Caco-2 (cell line): ENCODE measurements around the gene FBXL7. TPM values are rescaled to one million over a fixed set of nuclear protein-coding genes. Genes with fewer than 3 reads are reported as not detected.

Source experiments
- BruUV-seq: library from RNA; stranded (reverse); fragments of 400-500 nt; replicated peaks from 2 replicates; lab custom pipeline; 2021; lab: Mats Ljungman, UMichigan
- CTCF ChIA-PET: fragments of 300-600 bp; sonication (Branson Sonifier 250); formaldehyde crosslinking; loops from one replicate; lab custom pipeline; 2022; ENCODE audit warnings: antibody characterized with exemption; lab: Charles Lee
- POLR2A ChIA-PET: fragments of 300-600 bp; sonication (Branson Sonifier 250); formaldehyde crosslinking; loops from one replicate; lab custom pipeline; 2022; ENCODE audit warnings: antibody characterized with exemption; lab: Charles Lee
- DNase-seq, 2 experiments: peaks; one replicate each; pipeline versions ENCODE4 v3.0.0 to v3.0.0-alpha.2; 2020 to 2022
- H3K27me3 ChIP-seq: replicated peaks from 2 replicates; pipeline ENCODE4 v1.6.0; 2011; ENCODE audit warnings: low read length; ENCODE audit not compliant: control insufficient read depth, insufficient read depth
- H3K36me3 ChIP-seq: 2 replicates; pipeline ENCODE4 v1.5.1; 2011; ENCODE audit warnings: low read length; ENCODE audit not compliant: control insufficient read depth, insufficient read depth
- H3K4me1 ChIP-seq: fragments of 250-450 bp; sonication (Bioruptor Pico); 2 replicates; pipeline ENCODE4 v1.5.1; 2020; ENCODE audit warnings: mild to moderate bottlenecking
- H3K4me3 ChIP-seq: 2 replicates; pipeline ENCODE4 v1.5.1; 2011; ENCODE audit warnings: low read depth, mild to moderate bottlenecking, control low read depth, low read length
- H3K9me3 ChIP-seq: fragments of 250-450 bp; sonication (Bioruptor Pico); 2 replicates; pipeline ENCODE4 v1.5.1; 2020; ENCODE audit warnings: mild to moderate bottlenecking, moderate library complexity
- H3K27ac Mint-ChIP-seq: one replicate; pipeline ENCODE4 v1.8.0; 2022; ENCODE audit warnings: mixed read lengths; ENCODE audit not compliant: unreplicated experiment
- H3K27me3 Mint-ChIP-seq: one replicate; pipeline ENCODE4 v1.8.0; 2022; ENCODE audit warnings: mixed read lengths; ENCODE audit not compliant: insufficient read depth, unreplicated experiment
- H3K36me3 Mint-ChIP-seq: one replicate; pipeline ENCODE4 v1.8.0; 2022; ENCODE audit warnings: mild to moderate bottlenecking, mixed read lengths; ENCODE audit not compliant: insufficient read depth, unreplicated experiment
- H3K4me1 Mint-ChIP-seq: one replicate; pipeline ENCODE4 v1.8.0; 2022; ENCODE audit warnings: low read depth, mixed read lengths; ENCODE audit not compliant: unreplicated experiment
- H3K4me3 Mint-ChIP-seq: one replicate; pipeline ENCODE4 v1.8.0; 2022; ENCODE audit warnings: mild to moderate bottlenecking, moderate library complexity, mixed read lengths; ENCODE audit not compliant: unreplicated experiment
- H3K9me3 Mint-ChIP-seq: one replicate; pipeline ENCODE4 v1.8.0; 2022; ENCODE audit warnings: mixed read lengths; ENCODE audit not compliant: unreplicated experiment
- intact Hi-C: fragments of 100-400 bp; cut with micrococcal nuclease; formaldehyde crosslinking; loops from one replicate; pipeline ENCODE4 v1.10.0; 2022; ENCODE audit not compliant: unreplicated experiment
- total RNA-seq: library from RNA; stranded (reverse); gene quantifications from 2 replicates; pipeline ENCODE4 v1.2.3, GENCODE V29; 2022
- TF ChIP-seq, protein P1 (sequence below), 2 experiments: fragments of 200-600 bp in 1 of 2; IDR thresholded peaks; 1 replicate in 1 of 2; 2 replicates in 1 of 2; pipeline versions ENCODE4 v1.5.1 to v1.8.0; 2011 to 2022; ENCODE audit warnings: antibody characterized with exemption in 1 of 2, control low read depth in 1 of 2, inconsistent platforms in 1 of 2, low read depth in 1 of 2, low read length in 1 of 2, mild to moderate bottlenecking in 1 of 2, moderate library complexity in 1 of 2; ENCODE audit not compliant: insufficient read depth in 1 of 2, severe bottlenecking in 1 of 2, unreplicated experiment in 1 of 2

FBXL7 gene
- total RNA-seq, 1 experiment from 2014 or later, result not detected

DNA sequence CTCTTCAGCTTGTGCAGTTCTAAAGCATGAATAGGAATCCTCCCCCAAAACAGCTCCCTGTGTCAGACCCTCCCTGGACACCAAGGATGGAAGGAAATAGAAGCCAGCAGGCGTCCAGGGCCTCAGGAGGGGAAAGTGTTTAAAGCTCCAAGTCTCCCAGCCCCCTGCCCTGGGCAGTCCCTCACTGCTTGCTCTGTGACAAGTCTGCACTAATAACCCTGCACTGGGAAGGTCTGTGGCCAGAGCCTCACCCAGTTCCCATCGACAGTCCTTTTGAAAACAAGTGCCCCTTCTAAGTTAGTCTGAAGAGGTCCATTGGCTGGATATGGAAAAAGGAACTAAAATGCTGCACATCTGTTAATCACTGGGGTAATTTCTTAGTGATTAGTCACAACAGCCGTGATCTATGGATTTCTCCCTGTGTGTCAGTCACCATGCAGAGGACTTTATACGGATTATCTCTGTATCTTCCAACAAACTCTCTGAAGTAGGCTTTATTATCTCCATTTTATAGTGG is 195.3 kb downstream of the FBXL7 start:
- no peak overlapping the region for H3K4me3 Mint-ChIP-seq
- H3K36me3 Mint-ChIP-seq, result no peaks in the 10 kb centered on the region
- Histone ChIP-seq H3K4me1 (no peaks in the 10 kb centered on the region), H3K9me3 (no peaks in the 10 kb centered on the region), H3K4me3 (no peak overlapping the region), H3K27me3 (no peaks in the 10 kb centered on the region), H3K36me3 (no peaks in the 10 kb centered on the region)
- H3K4me1 Mint-ChIP-seq, result no peaks in the 10 kb centered on the region
- no peak for DNase-seq
- H3K9me3 Mint-ChIP-seq, result no peaks in the 10 kb centered on the region
- CTCF ChIA-PET, result no interaction called here
- POLR2A ChIA-PET, result no interaction called here
- no peak overlapping the region for H3K27ac Mint-ChIP-seq
- TF ChIP-seq, protein P1, sequence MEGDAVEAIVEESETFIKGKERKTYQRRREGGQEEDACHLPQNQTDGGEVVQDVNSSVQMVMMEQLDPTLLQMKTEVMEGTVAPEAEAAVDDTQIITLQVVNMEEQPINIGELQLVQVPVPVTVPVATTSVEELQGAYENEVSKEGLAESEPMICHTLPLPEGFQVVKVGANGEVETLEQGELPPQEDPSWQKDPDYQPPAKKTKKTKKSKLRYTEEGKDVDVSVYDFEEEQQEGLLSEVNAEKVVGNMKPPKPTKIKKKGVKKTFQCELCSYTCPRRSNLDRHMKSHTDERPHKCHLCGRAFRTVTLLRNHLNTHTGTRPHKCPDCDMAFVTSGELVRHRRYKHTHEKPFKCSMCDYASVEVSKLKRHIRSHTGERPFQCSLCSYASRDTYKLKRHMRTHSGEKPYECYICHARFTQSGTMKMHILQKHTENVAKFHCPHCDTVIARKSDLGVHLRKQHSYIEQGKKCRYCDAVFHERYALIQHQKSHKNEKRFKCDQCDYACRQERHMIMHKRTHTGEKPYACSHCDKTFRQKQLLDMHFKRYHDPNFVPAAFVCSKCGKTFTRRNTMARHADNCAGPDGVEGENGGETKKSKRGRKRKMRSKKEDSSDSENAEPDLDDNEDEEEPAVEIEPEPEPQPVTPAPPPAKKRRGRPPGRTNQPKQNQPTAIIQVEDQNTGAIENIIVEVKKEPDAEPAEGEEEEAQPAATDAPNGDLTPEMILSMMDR (IDR thresholded peaks at IDR 0.05; ENCODE audit: insufficient read depth in 1 of 2, low read depth in 1 of 2, low read length in 1 of 2, severe bottlenecking in 1 of 2, unreplicated experiment in 1 of 2), result no peak
- H3K27me3 Mint-ChIP-seq, result peaks cover 22% of the 10 kb centered on the region
- no TSS peak for BruUV-seq
- intact Hi-C loops, result no loop called here

DNA sequence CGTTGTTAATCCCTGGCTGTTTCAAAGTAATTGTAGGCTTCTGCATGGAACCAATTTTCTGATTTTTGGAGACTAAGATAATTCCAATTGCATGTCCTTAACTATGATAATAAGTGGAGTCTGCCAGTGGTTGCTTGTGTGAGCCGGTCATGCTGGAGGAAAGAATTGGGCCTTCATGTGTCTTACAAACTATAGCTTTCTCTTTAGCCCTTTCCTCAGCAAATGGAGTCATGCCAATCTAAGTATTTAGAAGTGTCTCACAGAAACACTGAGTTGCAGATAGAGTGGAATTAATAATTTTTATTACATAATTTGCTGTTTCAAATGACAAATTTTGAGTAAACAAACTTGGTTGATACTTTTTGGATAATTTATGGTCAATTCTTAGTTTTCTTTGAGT is 200.4 kb downstream of the FBXL7 start:
- H3K4me3 ChIP-seq, result no peak overlapping the region
- intact Hi-C loops, result no loop called here
- no peak for DNase-seq
- H3K9me3 ChIP-seq, result no peaks in the 10 kb centered on the region
- no peaks in the 10 kb centered on the region for H3K27me3 ChIP-seq
- Mint-ChIP-seq H3K27me3 (peaks cover 9% of the 10 kb centered on the region), H3K27ac (no peak overlapping the region), H3K9me3 (no peaks in the 10 kb centered on the region), H3K36me3 (no peaks in the 10 kb centered on the region), H3K4me3 (no peak overlapping the region), H3K4me1 (no peaks in the 10 kb centered on the region)
- POLR2A ChIA-PET, result no interaction called here
- H3K4me1 ChIP-seq, result no peaks in the 10 kb centered on the region
- CTCF ChIA-PET, result no interaction called here
- TF ChIP-seq, protein P1 (IDR thresholded peaks at IDR 0.05; ENCODE audit: insufficient read depth in 1 of 2, low read depth in 1 of 2, low read length in 1 of 2, severe bottlenecking in 1 of 2, unreplicated experiment in 1 of 2), result no peak
- no peaks in the 10 kb centered on the region for H3K36me3 ChIP-seq
- BruUV-seq, result no TSS peak

- Histone ChIP-seq H3K9me3 (no peaks in the 10 kb centered on the region), H3K4me1 (no peaks in the 10 kb centered on the region), H3K36me3 (no peaks in the 10 kb centered on the region), H3K4me3 (no peak overlapping the region), H3K27me3 (no peaks in the 10 kb centered on the region)
- no peaks in the 10 kb centered on the region for H3K36me3 Mint-ChIP-seq
- intact Hi-C loops, result no loop called here
- no TSS peak for BruUV-seq
- ChIA-PET CTCF (no interaction called here), POLR2A (no interaction called here)
- DNase-seq, result no peak
- H3K27me3 Mint-ChIP-seq, result peaks cover 11% of the 10 kb centered on the region
- H3K27ac Mint-ChIP-seq, result no peak overlapping the region
- TF ChIP-seq, protein P1 (IDR thresholded peaks at IDR 0.05; ENCODE audit: insufficient read depth in 1 of 2, low read depth in 1 of 2, low read length in 1 of 2, severe bottlenecking in 1 of 2, unreplicated experiment in 1 of 2), result no peak
- no peaks in the 10 kb centered on the region for H3K4me1 Mint-ChIP-seq
- H3K4me3 Mint-ChIP-seq, result no peak overlapping the region
- H3K9me3 Mint-ChIP-seq, result no peaks in the 10 kb centered on the region
These were observed 202.1 kb downstream of the FBXL7 start for GRCh38 chr5:15702102-15702501.
